ENCODE data around the gene FRAT2.

- TF ChIP-seq, protein P1, sequence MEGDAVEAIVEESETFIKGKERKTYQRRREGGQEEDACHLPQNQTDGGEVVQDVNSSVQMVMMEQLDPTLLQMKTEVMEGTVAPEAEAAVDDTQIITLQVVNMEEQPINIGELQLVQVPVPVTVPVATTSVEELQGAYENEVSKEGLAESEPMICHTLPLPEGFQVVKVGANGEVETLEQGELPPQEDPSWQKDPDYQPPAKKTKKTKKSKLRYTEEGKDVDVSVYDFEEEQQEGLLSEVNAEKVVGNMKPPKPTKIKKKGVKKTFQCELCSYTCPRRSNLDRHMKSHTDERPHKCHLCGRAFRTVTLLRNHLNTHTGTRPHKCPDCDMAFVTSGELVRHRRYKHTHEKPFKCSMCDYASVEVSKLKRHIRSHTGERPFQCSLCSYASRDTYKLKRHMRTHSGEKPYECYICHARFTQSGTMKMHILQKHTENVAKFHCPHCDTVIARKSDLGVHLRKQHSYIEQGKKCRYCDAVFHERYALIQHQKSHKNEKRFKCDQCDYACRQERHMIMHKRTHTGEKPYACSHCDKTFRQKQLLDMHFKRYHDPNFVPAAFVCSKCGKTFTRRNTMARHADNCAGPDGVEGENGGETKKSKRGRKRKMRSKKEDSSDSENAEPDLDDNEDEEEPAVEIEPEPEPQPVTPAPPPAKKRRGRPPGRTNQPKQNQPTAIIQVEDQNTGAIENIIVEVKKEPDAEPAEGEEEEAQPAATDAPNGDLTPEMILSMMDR (conservative IDR thresholded peaks at IDR 0.05; ENCODE audit: low read depth, low read length), result no peak
- TF ChIP-seq EZH2 (IDR thresholded peaks at IDR 0.05; ENCODE audit: borderline replicate concordance, low read depth, low read length, poor library complexity, severe bottlenecking), result no peak
Measured at GRCh38 chr10:97372233-97372875, 37.8 kb upstream of the FRAT2 start.

Measured in A673 (cell line).